NB4 (cell line): ENCODE data around the gene PIBF1.

ENCODE experiments used
- MYC ChIP-seq: IDR thresholded peaks from 2 replicates; pipeline ENCODE4 v1.6.1; 2011; ENCODE audit warnings: low read depth, low read length
- POLR2A ChIP-seq: IDR thresholded peaks from 2 replicates; pipeline ENCODE4 v1.6.1; 2011; ENCODE audit warnings: mild to moderate bottlenecking; ENCODE audit not compliant: insufficient read length; ENCODE audit errors: extremely low read depth
- TF ChIP-seq, protein P1 (sequence below): IDR thresholded peaks from one replicate; pipeline ENCODE4 v1.5.1; 2012; ENCODE audit warnings: low read depth, low read length
- TF ChIP-seq, protein P2 (sequence below): IDR thresholded peaks from 2 replicates; pipeline ENCODE4 v1.6.1; 2011; ENCODE audit warnings: low read depth, low read length

DNA sequence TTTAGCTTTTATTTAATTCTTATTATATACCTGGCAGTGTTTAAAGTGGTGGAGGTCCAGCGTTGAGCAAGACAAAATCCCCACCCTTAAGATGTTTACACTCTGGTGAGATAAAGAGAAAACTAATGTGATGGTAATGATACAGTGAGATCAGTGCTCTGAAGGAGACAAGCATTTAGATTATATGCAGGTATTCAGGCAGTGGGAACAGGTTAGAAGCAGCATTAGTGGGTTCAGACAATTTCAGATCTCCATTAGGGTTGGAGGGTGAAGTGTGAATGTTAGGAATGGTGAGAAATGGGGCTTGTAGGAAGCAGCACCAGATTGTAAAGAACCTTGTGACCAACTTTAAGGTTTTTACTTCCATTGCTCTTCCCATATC lies 39.0 kb downstream of the PIBF1 start:
- TF ChIP-seq MYC = no peak
- no peak for TF ChIP-seq POLR2A
- TF ChIP-seq, protein P1, sequence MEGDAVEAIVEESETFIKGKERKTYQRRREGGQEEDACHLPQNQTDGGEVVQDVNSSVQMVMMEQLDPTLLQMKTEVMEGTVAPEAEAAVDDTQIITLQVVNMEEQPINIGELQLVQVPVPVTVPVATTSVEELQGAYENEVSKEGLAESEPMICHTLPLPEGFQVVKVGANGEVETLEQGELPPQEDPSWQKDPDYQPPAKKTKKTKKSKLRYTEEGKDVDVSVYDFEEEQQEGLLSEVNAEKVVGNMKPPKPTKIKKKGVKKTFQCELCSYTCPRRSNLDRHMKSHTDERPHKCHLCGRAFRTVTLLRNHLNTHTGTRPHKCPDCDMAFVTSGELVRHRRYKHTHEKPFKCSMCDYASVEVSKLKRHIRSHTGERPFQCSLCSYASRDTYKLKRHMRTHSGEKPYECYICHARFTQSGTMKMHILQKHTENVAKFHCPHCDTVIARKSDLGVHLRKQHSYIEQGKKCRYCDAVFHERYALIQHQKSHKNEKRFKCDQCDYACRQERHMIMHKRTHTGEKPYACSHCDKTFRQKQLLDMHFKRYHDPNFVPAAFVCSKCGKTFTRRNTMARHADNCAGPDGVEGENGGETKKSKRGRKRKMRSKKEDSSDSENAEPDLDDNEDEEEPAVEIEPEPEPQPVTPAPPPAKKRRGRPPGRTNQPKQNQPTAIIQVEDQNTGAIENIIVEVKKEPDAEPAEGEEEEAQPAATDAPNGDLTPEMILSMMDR = no peak
- TF ChIP-seq, protein P2, sequence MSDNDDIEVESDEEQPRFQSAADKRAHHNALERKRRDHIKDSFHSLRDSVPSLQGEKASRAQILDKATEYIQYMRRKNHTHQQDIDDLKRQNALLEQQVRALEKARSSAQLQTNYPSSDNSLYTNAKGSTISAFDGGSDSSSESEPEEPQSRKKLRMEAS = no peak
